GM23338 (cell line): ENCODE results near the gene STAT3. TPM values are rescaled to one million over a fixed set of nuclear protein-coding genes. Genes with fewer than 3 reads are reported as not detected.

Source experiments
- ATAC-seq: fragments of 200-7000 bp; cut with Tn5 transposase; 3 replicates; pipeline ENCODE4 v1.9.1; 2020
- DNase-seq: peaks from one replicate; pipeline ENCODE4 v3.0.0-alpha.2; 2015; ENCODE audit warnings: low spot score
- H2AFZ ChIP-seq: fragments of 200-600 bp; sonication (generic); 2 replicates; pipeline ENCODE4 v1.8.0; 2016; ENCODE audit warnings: antibody characterized with exemption, mild to moderate bottlenecking, moderate library complexity
- H3F3A ChIP-seq: fragments of 200-600 bp; sonication (generic); replicated peaks from 2 replicates; pipeline ENCODE4 v1.8.0; 2017; ENCODE audit warnings: antibody characterized with exemption, mixed run types, low read depth
- H3K27ac ChIP-seq: fragments of 200-600 bp; sonication (generic); 2 replicates; pipeline ENCODE4 v1.6.1; 2016; ENCODE audit warnings: low read depth
- H3K27me3 ChIP-seq: fragments of 200-600 bp; sonication (generic); 2 replicates; pipeline ENCODE4 v1.8.0; 2016; ENCODE audit warnings: mild to moderate bottlenecking, mixed run types, moderate library complexity; ENCODE audit not compliant: insufficient read depth
- H3K36me3 ChIP-seq: fragments of 200-600 bp; sonication (generic); 2 replicates; pipeline ENCODE4 v1.8.0; 2016; ENCODE audit warnings: mild to moderate bottlenecking; ENCODE audit not compliant: insufficient read depth
- H3K4me1 ChIP-seq: fragments of 200-600 bp; sonication (generic); 2 replicates; pipeline ENCODE4 v1.8.0; 2016; ENCODE audit warnings: mild to moderate bottlenecking, moderate library complexity; ENCODE audit not compliant: insufficient read depth
- H3K4me2 ChIP-seq: fragments of 200-600 bp; sonication (generic); 2 replicates; pipeline ENCODE4 v1.7.1; 2017; ENCODE audit warnings: mixed run types
- H3K4me3 ChIP-seq: fragments of 200-600 bp; sonication (generic); 2 replicates; pipeline ENCODE4 v1.6.1; 2016; ENCODE audit warnings: mixed run types
- H3K79me2 ChIP-seq: fragments of 200-600 bp; sonication (generic); replicated peaks from 2 replicates; pipeline ENCODE4 v1.8.0; 2017; ENCODE audit warnings: mild to moderate bottlenecking; ENCODE audit not compliant: insufficient read depth
- H3K9me2 ChIP-seq: fragments of 200-600 bp; sonication (generic); 2 replicates; pipeline ENCODE4 v1.8.0; 2017; ENCODE audit not compliant: insufficient read depth
- H4K20me1 ChIP-seq: fragments of 200-600 bp; sonication (generic); replicated peaks from 2 replicates; pipeline ENCODE4 v1.8.0; 2017; ENCODE audit warnings: mild to moderate bottlenecking; ENCODE audit not compliant: insufficient read depth
- H3K27ac Mint-ChIP-seq: 2 replicates; pipeline ENCODE4 v1.8.0; 2020; ENCODE audit warnings: inconsistent platforms, mild to moderate bottlenecking, moderate library complexity, mixed read lengths
- H3K27me3 Mint-ChIP-seq: 3 replicates; pipeline ENCODE4 v1.8.0; 2022; ENCODE audit warnings: low read depth, mild to moderate bottlenecking, moderate library complexity, mixed read lengths, inconsistent platforms; ENCODE audit not compliant: insufficient read depth, poor library complexity
- H3K36me3 Mint-ChIP-seq: 3 replicates; pipeline ENCODE4 v1.8.0; 2021; ENCODE audit warnings: low read depth, mild to moderate bottlenecking, inconsistent platforms, moderate library complexity, mixed read lengths
- H3K4me1 Mint-ChIP-seq: 3 replicates; pipeline ENCODE4 v1.8.0; 2020; ENCODE audit warnings: mild to moderate bottlenecking, inconsistent platforms, mixed read lengths
- H3K4me3 Mint-ChIP-seq: 3 replicates; pipeline ENCODE4 v1.8.0; 2021; ENCODE audit warnings: moderate library complexity, mild to moderate bottlenecking, inconsistent platforms, mixed read lengths
- H3K9me3 Mint-ChIP-seq: 3 replicates; pipeline ENCODE4 v1.8.0; 2020; ENCODE audit warnings: moderate library complexity, mild to moderate bottlenecking, inconsistent platforms, mixed read lengths
- EZH2 ChIP-seq: fragments of 200-600 bp; sonication (generic); IDR thresholded peaks from one replicate; pipeline ENCODE4 v1.8.0; 2017; ENCODE audit warnings: antibody characterized with exemption, mild to moderate bottlenecking, low read depth; ENCODE audit not compliant: unreplicated experiment
- JUNB ChIP-seq: IDR thresholded peaks from one replicate; pipeline ENCODE4 v1.6.1; 2016; ENCODE audit warnings: antibody characterized with exemption; ENCODE audit not compliant: unreplicated experiment
- NANOG ChIP-seq: IDR thresholded peaks from 2 replicates; pipeline ENCODE4 v1.6.1; 2016; ENCODE audit warnings: antibody characterized with exemption, borderline replicate concordance
- POLR2AphosphoS5 ChIP-seq: IDR thresholded peaks from 2 replicates; pipeline ENCODE4 v1.6.1; 2016; ENCODE audit warnings: antibody characterized with exemption, low read depth
- STAT1 ChIP-seq: IDR thresholded peaks from one replicate; pipeline ENCODE4 v1.6.1; 2016; ENCODE audit warnings: antibody characterized with exemption; ENCODE audit not compliant: unreplicated experiment
- ZNF114 ChIP-seq: fragments of 250-450 bp; sonication (Bioruptor Pico); IDR thresholded peaks from 2 replicates; pipeline ENCODE4 v1.5.0; 2020; ENCODE audit warnings: mild to moderate bottlenecking, moderate library complexity
- polyA plus RNA-seq: library from polyadenylated mRNA; unstranded; fragments of >200 nt; fragmentation: Nextera tagmentation; extraction: Ambion mirVana; gene quantifications from 2 replicates; pipeline ENCODE4 v1.2.1, GENCODE V29; 2016
- total RNA-seq: library from RNA; depleted of rRNA; stranded (reverse); fragments of >200 nt; shearing (Covaris generic); gene quantifications from 2 replicates; pipeline ENCODE4 v1.2.3, GENCODE V29; 2014
- TF ChIP-seq, protein P1 (sequence below): IDR thresholded peaks from one replicate; pipeline ENCODE4 v1.6.1; 2018; ENCODE audit warnings: antibody characterized with exemption; ENCODE audit not compliant: unreplicated experiment
- TF ChIP-seq, protein P2 (sequence below), 2 experiments: fragments of 200-600 bp in 1 of 2; sonication (generic) in 1 of 2; conservative IDR thresholded peaks; 2 replicates each; pipeline versions ENCODE4 v1.5.1 to v1.6.1; 2016 to 2017; ENCODE audit warnings: antibody characterized with exemption in 2 of 2, low read depth in 2 of 2, mild to moderate bottlenecking in 2 of 2, moderate library complexity in 1 of 2

Gene STAT3
- total and polyA plus RNA-seq, 2 experiments from 2014 or later, result 49.5 to 78.0 TPM

DNA sequence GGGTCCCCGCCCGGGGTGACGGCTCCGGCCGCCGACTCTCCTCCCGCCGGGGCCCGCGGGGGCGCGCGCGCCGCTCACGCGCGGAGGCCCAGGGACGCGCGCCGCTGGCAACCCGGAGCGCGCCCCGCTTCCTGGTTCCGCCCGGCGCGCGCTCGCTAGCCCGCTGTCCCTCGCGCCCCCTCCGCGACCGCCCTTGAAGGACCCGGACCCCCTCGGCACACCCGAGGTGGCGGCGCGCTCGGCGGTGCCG lies 112.0 kb downstream of the STAT3 start, which contains the start of gene STAT5B:
Gene STAT5B (minus strand): TSS at position 33 of the 250 bp plus-strand sequence. CDS start 44,264 bp downstream, outside the sequence.
- H3K4me3 Mint-ChIP-seq, result peak within 1 kb of the TSS; percentile 87

DNA sequence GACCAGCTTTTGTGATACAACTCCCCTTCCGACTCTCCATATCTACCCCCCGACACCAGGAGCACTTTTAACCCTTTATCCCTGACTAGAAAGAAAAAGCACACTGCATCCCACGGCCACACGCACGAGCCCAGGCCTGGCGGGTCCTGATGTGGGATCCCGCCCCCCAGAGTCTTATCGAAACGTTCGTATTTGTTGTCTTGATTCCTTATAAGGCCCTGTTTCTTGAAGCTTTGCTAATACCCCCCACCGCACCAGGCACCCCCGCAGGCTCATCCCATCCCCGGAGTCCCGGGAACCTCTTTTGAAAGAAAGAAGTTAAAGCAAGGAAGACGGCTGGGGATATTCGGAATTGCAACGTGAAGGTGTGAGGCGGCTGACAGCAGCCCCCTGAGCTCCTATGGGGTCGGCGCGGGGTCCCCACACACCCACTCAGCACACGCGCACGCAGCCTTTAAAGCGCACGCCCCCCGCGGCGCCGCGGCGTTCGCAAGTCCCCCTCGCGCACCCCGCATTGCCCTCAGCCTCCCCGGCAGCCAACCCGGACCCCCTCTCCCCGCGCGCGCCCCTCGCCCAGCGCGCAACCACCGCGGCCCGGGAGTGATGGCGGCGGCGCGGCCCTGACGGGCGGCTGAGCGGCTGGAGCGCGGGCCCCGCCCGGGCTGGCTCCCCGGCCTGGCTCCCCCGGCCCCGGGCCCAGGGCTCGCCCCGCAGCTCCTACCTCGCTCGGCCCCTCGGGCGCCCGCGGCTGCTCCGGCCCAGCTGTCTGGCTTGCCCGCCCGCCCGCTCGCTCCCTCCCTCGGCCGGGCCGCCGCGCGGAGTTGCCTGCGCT lies 112.5 kb downstream of the STAT3 start:
- peak overlapping the region; percentile 87 for H3K4me3 ChIP-seq
- H3F3A ChIP-seq, result peaks cover 12% of the 10 kb centered on the region; the same call in 1 of the 2 replicates
- Mint-ChIP-seq H3K4me3 (peak overlapping the region; percentile 87), H3K36me3 (no peaks in the 10 kb centered on the region), H3K27me3 (peaks cover 12% of the 10 kb centered on the region), H3K4me1 (peaks cover 45% of the 10 kb centered on the region), H3K27ac (peak overlapping the region; percentile 76), H3K9me3 (no peaks in the 10 kb centered on the region; the same call in 2 of the 3 replicates)
- H3K4me1 ChIP-seq, result peaks cover 51% of the 10 kb centered on the region
- TF ChIP-seq NANOG (no peak), JUNB (no peak), ZNF114 (CRISPR knock-in tag) (no peak), EZH2 (no peak), STAT1 (no peak)
- TF ChIP-seq, protein P1, sequence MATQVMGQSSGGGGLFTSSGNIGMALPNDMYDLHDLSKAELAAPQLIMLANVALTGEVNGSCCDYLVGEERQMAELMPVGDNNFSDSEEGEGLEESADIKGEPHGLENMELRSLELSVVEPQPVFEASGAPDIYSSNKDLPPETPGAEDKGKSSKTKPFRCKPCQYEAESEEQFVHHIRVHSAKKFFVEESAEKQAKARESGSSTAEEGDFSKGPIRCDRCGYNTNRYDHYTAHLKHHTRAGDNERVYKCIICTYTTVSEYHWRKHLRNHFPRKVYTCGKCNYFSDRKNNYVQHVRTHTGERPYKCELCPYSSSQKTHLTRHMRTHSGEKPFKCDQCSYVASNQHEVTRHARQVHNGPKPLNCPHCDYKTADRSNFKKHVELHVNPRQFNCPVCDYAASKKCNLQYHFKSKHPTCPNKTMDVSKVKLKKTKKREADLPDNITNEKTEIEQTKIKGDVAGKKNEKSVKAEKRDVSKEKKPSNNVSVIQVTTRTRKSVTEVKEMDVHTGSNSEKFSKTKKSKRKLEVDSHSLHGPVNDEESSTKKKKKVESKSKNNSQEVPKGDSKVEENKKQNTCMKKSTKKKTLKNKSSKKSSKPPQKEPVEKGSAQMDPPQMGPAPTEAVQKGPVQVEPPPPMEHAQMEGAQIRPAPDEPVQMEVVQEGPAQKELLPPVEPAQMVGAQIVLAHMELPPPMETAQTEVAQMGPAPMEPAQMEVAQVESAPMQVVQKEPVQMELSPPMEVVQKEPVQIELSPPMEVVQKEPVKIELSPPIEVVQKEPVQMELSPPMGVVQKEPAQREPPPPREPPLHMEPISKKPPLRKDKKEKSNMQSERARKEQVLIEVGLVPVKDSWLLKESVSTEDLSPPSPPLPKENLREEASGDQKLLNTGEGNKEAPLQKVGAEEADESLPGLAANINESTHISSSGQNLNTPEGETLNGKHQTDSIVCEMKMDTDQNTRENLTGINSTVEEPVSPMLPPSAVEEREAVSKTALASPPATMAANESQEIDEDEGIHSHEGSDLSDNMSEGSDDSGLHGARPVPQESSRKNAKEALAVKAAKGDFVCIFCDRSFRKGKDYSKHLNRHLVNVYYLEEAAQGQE, result no peak
- TF ChIP-seq, protein P2, sequence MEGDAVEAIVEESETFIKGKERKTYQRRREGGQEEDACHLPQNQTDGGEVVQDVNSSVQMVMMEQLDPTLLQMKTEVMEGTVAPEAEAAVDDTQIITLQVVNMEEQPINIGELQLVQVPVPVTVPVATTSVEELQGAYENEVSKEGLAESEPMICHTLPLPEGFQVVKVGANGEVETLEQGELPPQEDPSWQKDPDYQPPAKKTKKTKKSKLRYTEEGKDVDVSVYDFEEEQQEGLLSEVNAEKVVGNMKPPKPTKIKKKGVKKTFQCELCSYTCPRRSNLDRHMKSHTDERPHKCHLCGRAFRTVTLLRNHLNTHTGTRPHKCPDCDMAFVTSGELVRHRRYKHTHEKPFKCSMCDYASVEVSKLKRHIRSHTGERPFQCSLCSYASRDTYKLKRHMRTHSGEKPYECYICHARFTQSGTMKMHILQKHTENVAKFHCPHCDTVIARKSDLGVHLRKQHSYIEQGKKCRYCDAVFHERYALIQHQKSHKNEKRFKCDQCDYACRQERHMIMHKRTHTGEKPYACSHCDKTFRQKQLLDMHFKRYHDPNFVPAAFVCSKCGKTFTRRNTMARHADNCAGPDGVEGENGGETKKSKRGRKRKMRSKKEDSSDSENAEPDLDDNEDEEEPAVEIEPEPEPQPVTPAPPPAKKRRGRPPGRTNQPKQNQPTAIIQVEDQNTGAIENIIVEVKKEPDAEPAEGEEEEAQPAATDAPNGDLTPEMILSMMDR (conservative IDR thresholded peaks at IDR 0.05; ENCODE audit: low read depth in 2 of 2), result no peak
- DNase-seq, result peak; percentile 58
- H3K27me3 ChIP-seq, result peaks cover 11% of the 10 kb centered on the region
- peaks cover 46% of the 10 kb centered on the region for H3K79me2 ChIP-seq
- peak; percentile 48 for ATAC-seq
- H3K4me2 ChIP-seq, result peak overlapping the region; percentile 98
- H3K27ac ChIP-seq, result peak overlapping the region; percentile 46
- no peaks in the 10 kb centered on the region for H3K36me3 ChIP-seq
- no peaks in the 10 kb centered on the region for H3K9me2 ChIP-seq
- H4K20me1 ChIP-seq, result 0 out of 2 replicates have a peak, but pooled peaks cover 5% of the 10 kb centered on the region
- peak overlapping the region; percentile 87 for H2AFZ ChIP-seq

More for the DNA sequence above, 112.0 kb downstream of the STAT3 start, which contains the start of gene STAT5B:
- Histone ChIP-seq H2AFZ (peak within 1 kb of the TSS; percentile 95), H3K27me3 (peaks cover 11% of the 10 kb centered on the region), H3K9me2 (no peaks in the 10 kb centered on the region), H4K20me1 (0 out of 2 replicates have a peak, but pooled peaks cover 5% of the 10 kb centered on the region), H3F3A (peaks cover 12% of the 10 kb centered on the region; the same call in 1 of the 2 replicates), H3K4me2 (peak within 1 kb of the TSS; percentile 98), H3K36me3 (no peaks in the 10 kb centered on the region), H3K4me1 (peaks cover 46% of the 10 kb centered on the region), H3K79me2 (peaks cover 41% of the 10 kb centered on the region), H3K27ac (peak within 1 kb of the TSS; percentile 46), H3K4me3 (peak within 1 kb of the TSS; percentile 87)
- TF ChIP-seq POLR2AphosphoS5, result peak; percentile 52; the same call in 1 of the 2 replicates
- TF ChIP-seq, protein P2 (conservative IDR thresholded peaks at IDR 0.05; ENCODE audit: low read depth in 2 of 2), result no peak
- DNase-seq, result peak; percentile 85
- Mint-ChIP-seq H3K9me3 (no peaks in the 10 kb centered on the region; the same call in 2 of the 3 replicates), H3K36me3 (no peaks in the 10 kb centered on the region), H3K27me3 (peaks cover 12% of the 10 kb centered on the region), H3K4me1 (peaks cover 42% of the 10 kb centered on the region), H3K27ac (peak within 1 kb of the TSS; percentile 76)
- ATAC-seq, result peak; percentile 31
